Naive thymus-derived CD4-positive, alpha-beta T cell (primary cell): ENCODE data around the gene ATP5MC3. TPM values are rescaled to one million over a fixed set of nuclear protein-coding genes. Genes with fewer than 3 reads are reported as not detected.

Source experiments
- ATAC-seq: fragments of 150-1000 bp; cut with Tn5 transposase; 2 replicates; pipeline ENCODE4 v1.10.0; 2021; ENCODE audit warnings: mild to moderate bottlenecking, moderate library complexity
- CTCF ChIA-PET: fragments of 350-600 bp; sonication (Branson Sonifier 250); formaldehyde crosslinking; loops from one replicate; lab custom pipeline; 2021; ENCODE audit warnings: antibody characterized with exemption; lab: Charles Lee
- POLR2A ChIA-PET: fragments of 350-600 bp; sonication (Branson Sonifier 250); formaldehyde crosslinking; loops from one replicate; lab custom pipeline; 2021; ENCODE audit warnings: antibody characterized with exemption, inconsistent platforms; lab: Charles Lee
- DNase-seq, 9 donors: peaks; one replicate each; pipeline versions ENCODE4 v3.0.0 to v3.0.0-alpha.2; 2020 to 2022; ENCODE audit warnings: mixed read lengths in 1 of 9
- H3K27ac ChIP-seq: one replicate; pipeline ENCODE4 v1.7.0; 2013; ENCODE audit warnings: mild to moderate bottlenecking, low read depth, low read length, moderate library complexity
- H3K27me3 ChIP-seq, 2 donors: one replicate each; pipeline ENCODE4 v1.7.0; 2013; ENCODE audit warnings: low read length in 2 of 2, mild to moderate bottlenecking in 2 of 2, moderate library complexity in 2 of 2; ENCODE audit not compliant: control insufficient read depth in 2 of 2, insufficient read depth in 2 of 2
- H3K36me3 ChIP-seq, 3 experiments: 1 replicate in 2 of 3; 2 replicates in 1 of 3; pipeline ENCODE4 v1.7.0; 2013; ENCODE audit warnings: low read length in 3 of 3, mild to moderate bottlenecking in 3 of 3, moderate library complexity in 1 of 3; ENCODE audit not compliant: insufficient read depth in 3 of 3, control insufficient read depth in 2 of 3
- H3K4me1 ChIP-seq, 2 donors: one replicate each; pipeline ENCODE4 v1.7.0; 2013; ENCODE audit warnings: low read length in 2 of 2, mild to moderate bottlenecking in 2 of 2, moderate library complexity in 1 of 2; ENCODE audit not compliant: control insufficient read depth in 2 of 2, insufficient read depth in 2 of 2
- H3K4me3 ChIP-seq: 2 replicates; pipeline ENCODE4 v1.7.0; 2013; ENCODE audit warnings: mild to moderate bottlenecking, low read length
- H3K9me3 ChIP-seq, 3 experiments: 1 replicate in 2 of 3; 2 replicates in 1 of 3; pipeline ENCODE4 v1.7.0; 2013; ENCODE audit warnings: low read length in 3 of 3; ENCODE audit not compliant: control insufficient read depth in 2 of 3
- H3K27ac Mint-ChIP-seq, 9 donors: one replicate each; pipeline ENCODE4 v1.8.0; 2020 to 2022; ENCODE audit warnings: mixed read lengths in 9 of 9, mild to moderate bottlenecking in 8 of 9, moderate library complexity in 5 of 9, inconsistent platforms in 2 of 9
- H3K27me3 Mint-ChIP-seq, 5 donors: one replicate each; pipeline ENCODE4 v1.8.0; 2021 to 2022; ENCODE audit warnings: mixed read lengths in 5 of 5, mild to moderate bottlenecking in 1 of 5
- H3K36me3 Mint-ChIP-seq, 5 donors: one replicate each; pipeline ENCODE4 v1.8.0; 2020 to 2022; ENCODE audit warnings: mixed read lengths in 5 of 5, mild to moderate bottlenecking in 3 of 5, inconsistent platforms in 1 of 5
- H3K4me1 Mint-ChIP-seq, 7 donors: one replicate each; pipeline ENCODE4 v1.8.0; 2020 to 2022; ENCODE audit warnings: mixed read lengths in 7 of 7, mild to moderate bottlenecking in 3 of 7, inconsistent platforms in 1 of 7
- H3K4me3 Mint-ChIP-seq, 10 donors: one replicate each; pipeline ENCODE4 v1.8.0; 2020 to 2022; ENCODE audit warnings: mild to moderate bottlenecking in 10 of 10, mixed read lengths in 10 of 10, moderate library complexity in 6 of 10, inconsistent platforms in 2 of 10
- H3K9me3 Mint-ChIP-seq, 11 donors: one replicate each; pipeline ENCODE4 v1.8.0; 2020 to 2022; ENCODE audit warnings: mixed read lengths in 11 of 11, mild to moderate bottlenecking in 4 of 11, inconsistent platforms in 1 of 11, moderate library complexity in 1 of 11
- intact Hi-C, 2 donors: fragments of 100-400 bp; cut with micrococcal nuclease; formaldehyde crosslinking; loops; one replicate each; pipeline ENCODE4 v1.15.1; 2023
- polyA plus RNA-seq, 2 donors: library from polyadenylated mRNA; unstranded; fragments of 300-500 nt; fragmentation: Illumina TruSeq; gene quantifications; one replicate each; pipeline ENCODE4 v1.2.3, GENCODE V29; 2021
- total RNA-seq, 6 experiments: library from RNA in 5 of 6; stranded (reverse) in 5 of 6; gene quantifications; 1 replicate in 5 of 6; 2 replicates in 1 of 6; pipeline ENCODE4 v1.2.3 and lab custom pipeline; 2021 to 2026

The ATP5MC3 gene
- total and polyA plus RNA-seq, 7 experiments from 2014 or later, result 70.3 to 441 (median 80.5) TPM

GRCh38 chr2:175152242-175152641 is 29.3 kb downstream of the ATP5MC3 start:
- CTCF ChIA-PET, result no interaction called here
- no peaks in the 10 kb centered on the region for H3K9me3 Mint-ChIP-seq
- ATAC-seq (no peak), DNase-seq (no peak)
- peak overlapping the region in 2 of 9 donors; percentile 32 to 61 for H3K27ac Mint-ChIP-seq
- no peak overlapping the region for H3K27ac ChIP-seq
- no peak overlapping the region for H3K4me3 ChIP-seq
- H3K4me3 Mint-ChIP-seq, result no peak overlapping the region
- peaks cover 4 to 5% of the 10 kb centered on the region in 2 donors for H3K4me1 ChIP-seq
- intact Hi-C loops, result loop anchor here in 1 of 2 donors (5.0 kb wide), 1 partner anchor 40 kb away; no protein-coding TSS in a partner anchor
- H3K36me3 Mint-ChIP-seq, result peaks cover 9 to 31% (median 17%) of the 10 kb centered on the region in 5 donors
- POLR2A ChIA-PET, result interaction anchor here (0.6 kb wide), 1 partner anchor 36 kb away, joined by 4 read pairs; no protein-coding TSS in a partner anchor
- no peaks in the 10 kb centered on the region for H3K9me3 ChIP-seq
- H3K27me3 Mint-ChIP-seq, result no peaks in the 10 kb centered on the region
- H3K4me1 Mint-ChIP-seq, result peaks cover 16 to 81% (median 68%) of the 10 kb centered on the region in 7 donors
- H3K36me3 ChIP-seq, result peaks cover 0 to 6% (median 0%) of the 10 kb centered on the region in 3 experiments
- no peaks in the 10 kb centered on the region for H3K27me3 ChIP-seq

- H3K9me3 Mint-ChIP-seq, result no peaks in the 10 kb centered on the region
- H3K36me3 Mint-ChIP-seq, result peaks cover 9 to 28% (median 17%) of the 10 kb centered on the region in 5 donors
- H3K4me1 Mint-ChIP-seq, result peaks cover 15 to 77% (median 67%) of the 10 kb centered on the region in 7 donors
- CTCF ChIA-PET, result interaction anchor here (0.7 kb wide), 1 partner anchor 678 kb away, joined by 3 read pairs; no protein-coding TSS in a partner anchor
- H3K36me3 ChIP-seq, result peaks cover 0 to 6% (median 0%) of the 10 kb centered on the region in 3 experiments
- no peaks in the 10 kb centered on the region for H3K27me3 Mint-ChIP-seq
- POLR2A ChIA-PET, result no interaction called here
- H3K9me3 ChIP-seq, result no peaks in the 10 kb centered on the region
- H3K4me1 ChIP-seq, result peaks cover 4 to 5% of the 10 kb centered on the region in 2 donors
- intact Hi-C loops, result loop anchor here in 1 of 2 donors (5.0 kb wide), 1 partner anchor 39 kb away; no protein-coding TSS in a partner anchor
- H3K27ac ChIP-seq, result no peak overlapping the region
- DNase-seq, result no peak
- H3K27ac Mint-ChIP-seq, result peak overlapping the region in 2 of 9 donors; percentile 32 to 61
- H3K27me3 ChIP-seq, result no peaks in the 10 kb centered on the region
- no peak overlapping the region for H3K4me3 ChIP-seq
- no peak for ATAC-seq
- no peak overlapping the region for H3K4me3 Mint-ChIP-seq
Measured at GRCh38 chr2:175151791-175152190, 29.7 kb downstream of the ATP5MC3 start.

DNA sequence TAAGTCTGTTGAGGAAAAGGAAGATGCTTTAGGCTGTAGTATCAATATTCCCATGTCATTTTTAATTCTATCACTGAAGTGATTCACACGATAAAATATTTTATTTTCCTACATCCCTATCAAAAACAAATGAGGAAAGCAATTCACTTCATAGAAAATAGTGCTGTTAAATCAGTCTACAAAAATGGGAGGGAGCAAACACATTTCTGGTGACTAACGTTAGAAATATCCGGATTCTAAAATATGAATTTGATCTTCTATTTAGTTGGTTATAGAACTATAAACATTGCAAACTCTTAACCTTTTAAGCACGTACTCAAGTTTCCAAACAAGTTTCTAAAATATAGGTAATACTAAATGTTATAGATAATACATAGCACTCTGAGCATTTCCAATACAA is 34.3 kb downstream of the ATP5MC3 start:
- CTCF ChIA-PET, result interaction anchor here (0.7 kb wide), 1 partner anchor 61 kb away, joined by 3 read pairs; no protein-coding TSS in a partner anchor
- intact Hi-C loops, result no loop called here
- no peaks in the 10 kb centered on the region for H3K4me1 ChIP-seq
- no peak overlapping the region for H3K4me3 ChIP-seq
- Mint-ChIP-seq H3K36me3 (peaks cover 9 to 46% (median 31%) of the 10 kb centered on the region in 5 donors), H3K9me3 (no peaks in the 10 kb centered on the region), H3K27ac (no peak overlapping the region), H3K4me1 (peaks cover 12 to 66% (median 49%) of the 10 kb centered on the region in 7 donors), H3K4me3 (no peak overlapping the region), H3K27me3 (no peaks in the 10 kb centered on the region)
- no peaks in the 10 kb centered on the region for H3K9me3 ChIP-seq
- POLR2A ChIA-PET, result no interaction called here
- no peak overlapping the region for H3K27ac ChIP-seq
- ATAC-seq (no peak), DNase-seq (no peak)
- H3K36me3 ChIP-seq, result peaks cover 0 to 6% (median 0%) of the 10 kb centered on the region in 3 experiments
- H3K27me3 ChIP-seq, result no peaks in the 10 kb centered on the region

GRCh38 chr2:175143678-175144077 is 37.8 kb downstream of the ATP5MC3 start:
- Histone ChIP-seq H3K4me1 (no peaks in the 10 kb centered on the region), H3K4me3 (no peak overlapping the region), H3K27ac (no peak overlapping the region), H3K36me3 (no peaks in the 10 kb centered on the region), H3K27me3 (no peaks in the 10 kb centered on the region), H3K9me3 (no peaks in the 10 kb centered on the region)
- ChIA-PET POLR2A (no interaction called here), CTCF (no interaction called here)
- Mint-ChIP-seq H3K9me3 (no peaks in the 10 kb centered on the region), H3K27ac (no peak overlapping the region), H3K4me1 (peaks cover 9 to 54% (median 29%) of the 10 kb centered on the region in 7 donors), H3K4me3 (no peak overlapping the region), H3K36me3 (peaks cover under 1 to 41% (median 23%) of the 10 kb centered on the region in 5 donors), H3K27me3 (no peaks in the 10 kb centered on the region)
- intact Hi-C loops, result no loop called here
- no peak for DNase-seq
- no peak for ATAC-seq

DNA sequence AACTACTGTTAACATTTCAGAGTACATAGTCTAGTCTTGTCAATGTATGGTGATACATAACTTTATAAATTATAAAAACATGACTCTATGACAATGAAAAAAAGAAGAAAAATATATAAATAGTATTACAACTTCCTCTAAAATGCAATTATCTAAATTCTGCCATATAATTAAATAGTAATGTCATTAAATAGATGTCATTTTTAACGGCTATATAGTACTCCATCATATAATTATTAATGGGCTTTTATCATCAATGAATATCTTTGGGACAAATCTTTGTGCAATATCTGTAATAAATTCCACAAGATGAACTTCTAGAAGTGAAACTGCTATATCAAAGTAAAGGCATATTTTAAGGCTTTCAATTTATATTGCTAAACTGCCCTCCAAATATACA is 38.3 kb downstream of the ATP5MC3 start:
- no peak overlapping the region for H3K27ac ChIP-seq
- POLR2A ChIA-PET, result no interaction called here

GRCh38 chr2:175140332-175140731 is 41.2 kb downstream of the ATP5MC3 start:
- Mint-ChIP-seq H3K36me3 (peaks cover 4 to 57% (median 27%) of the 10 kb centered on the region in 5 donors), H3K27ac (peak overlapping the region in 1 of 9 donors; percentile 10)

More for the DNA sequence above, 38.3 kb downstream of the ATP5MC3 start:
- Histone ChIP-seq H3K36me3 (no peaks in the 10 kb centered on the region), H3K27me3 (no peaks in the 10 kb centered on the region), H3K9me3 (no peaks in the 10 kb centered on the region), H3K4me1 (no peaks in the 10 kb centered on the region), H3K4me3 (no peak overlapping the region)
- H3K27ac Mint-ChIP-seq, result no peak overlapping the region
- ATAC-seq, result no peak
- peaks cover 4 to 43% (median 25%) of the 10 kb centered on the region in 5 donors for H3K36me3 Mint-ChIP-seq
- H3K27me3 Mint-ChIP-seq, result no peaks in the 10 kb centered on the region
- intact Hi-C loops, result no loop called here
- H3K4me1 Mint-ChIP-seq, result peaks cover 12 to 54% (median 30%) of the 10 kb centered on the region in 7 donors
- CTCF ChIA-PET, result no interaction called here
- DNase-seq, result no peak
- no peaks in the 10 kb centered on the region for H3K9me3 Mint-ChIP-seq
- no peak overlapping the region for H3K4me3 Mint-ChIP-seq

More at GRCh38 chr2:175140332-175140731, 41.2 kb downstream of the ATP5MC3 start:
- POLR2A ChIA-PET, result no interaction called here
- Mint-ChIP-seq H3K27me3 (no peaks in the 10 kb centered on the region), H3K4me1 (peaks cover 10 to 62% (median 46%) of the 10 kb centered on the region in 7 donors), H3K4me3 (no peak overlapping the region), H3K9me3 (no peaks in the 10 kb centered on the region)
- H3K27me3 ChIP-seq, result no peaks in the 10 kb centered on the region
- H3K36me3 ChIP-seq, result peaks cover 0 to 9% (median 9%) of the 10 kb centered on the region in 3 experiments
- ATAC-seq, result no peak
- intact Hi-C loops, result no loop called here
- H3K4me3 ChIP-seq, result no peak overlapping the region
- H3K4me1 ChIP-seq, result no peaks in the 10 kb centered on the region
- no peak for DNase-seq
- CTCF ChIA-PET, result no interaction called here
- no peaks in the 10 kb centered on the region for H3K9me3 ChIP-seq
- H3K27ac ChIP-seq, result no peak overlapping the region
